Cardiac fibroblast (primary cell): ENCODE data around the gene ANXA9.

Experiments
- DNase-seq, 2 donors: peaks; one replicate each; pipeline versions ENCODE4 v3.0.0 to v3.0.0-alpha.2; 2010; ENCODE audit warnings: low read depth in 2 of 2
- H3K4me3 ChIP-seq, 2 donors: replicated peaks in 1 of 2; 1 replicate in 1 of 2; 2 replicates in 1 of 2; pipeline ENCODE4 v1.5.1; 2011; ENCODE audit warnings: low read depth in 2 of 2, low read length in 2 of 2, mild to moderate bottlenecking in 2 of 2, moderate library complexity in 1 of 2
- CTCF ChIP-seq: IDR thresholded peaks from one replicate; pipeline ENCODE4 v1.5.1; 2011; ENCODE audit warnings: low read depth, mild to moderate bottlenecking, low read length, inconsistent platforms

ANXA9 gene

GRCh38 chr1:150961756-150962155 lies 20.3 kb upstream of the ANXA9 start:
- TF ChIP-seq CTCF = no peak
- no peak overlapping the region for H3K4me3 ChIP-seq
- DNase-seq = no peak

GRCh38 chr1:150963321-150964163 lies 18.6 kb upstream of the ANXA9 start:
- TF ChIP-seq CTCF = no peak
- no peak for DNase-seq

GRCh38 chr1:150964164-150964489 lies 18.0 kb upstream of the ANXA9 start:
- DNase-seq = no peak
- TF ChIP-seq CTCF = no peak
- H3K4me3 ChIP-seq = no peak overlapping the region

More at GRCh38 chr1:150963321-150964163, 18.6 kb upstream of the ANXA9 start:
- no peak overlapping the region for H3K4me3 ChIP-seq

GRCh38 chr1:150965605-150966004 lies 16.5 kb upstream of the ANXA9 start:
- no peak for TF ChIP-seq CTCF
- no peak for DNase-seq
- H3K4me3 ChIP-seq = no peak overlapping the region

GRCh38 chr1:150966011-150966410 lies 16.1 kb upstream of the ANXA9 start:
- DNase-seq = no peak
- no peak for TF ChIP-seq CTCF
- H3K4me3 ChIP-seq = no peak overlapping the region

GRCh38 chr1:150967936-150968335 lies 14.2 kb upstream of the ANXA9 start:
- no peak overlapping the region for H3K4me3 ChIP-seq
- no peak for DNase-seq
- no peak for TF ChIP-seq CTCF

GRCh38 chr1:150968491-150968890 lies 13.6 kb upstream of the ANXA9 start:
- no peak overlapping the region for H3K4me3 ChIP-seq
- TF ChIP-seq CTCF = no peak
- no peak for DNase-seq
